NCI-H446 (cell line): ENCODE data around the gene CAV1.
"Not testable (repeated sequence)": the region's sequence is repeated elsewhere in the genome, so short reads cannot be mapped to it uniquely, and the experiment has no call there.

Source experiments
- DNase-seq, 2 experiments: peaks; one replicate each; lab custom pipeline; 2025; lab: John Stamatoyannopoulos, UW

The CAV1 gene

GRCh38 chr7:116582806-116583444 is 58.1 kb downstream of the CAV1 start:
- no peak for DNase-seq

DNA sequence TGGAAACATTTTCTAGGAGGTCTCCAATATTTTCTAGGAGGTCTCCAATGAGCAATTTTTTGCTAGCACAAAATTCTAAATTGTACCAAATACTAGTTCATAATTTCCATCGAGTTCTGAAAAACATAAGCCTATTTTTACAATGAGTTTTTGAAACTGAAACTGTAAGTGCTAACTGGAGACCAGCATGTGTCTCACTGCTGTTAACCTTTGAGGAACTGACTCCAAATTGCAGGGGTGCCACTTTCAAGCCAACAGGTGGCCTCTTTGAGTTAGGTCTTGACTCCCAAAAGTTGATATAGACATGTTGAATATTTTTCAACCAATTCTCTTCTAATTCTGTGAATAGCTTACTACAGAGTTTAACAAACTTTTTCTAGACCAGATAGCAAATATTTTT is 58.8 kb downstream of the CAV1 start:
- DNase-seq = no peak

GRCh38 chr7:116584721-116585120 is 59.9 kb downstream of the CAV1 start:
- DNase-seq = no peak

DNA sequence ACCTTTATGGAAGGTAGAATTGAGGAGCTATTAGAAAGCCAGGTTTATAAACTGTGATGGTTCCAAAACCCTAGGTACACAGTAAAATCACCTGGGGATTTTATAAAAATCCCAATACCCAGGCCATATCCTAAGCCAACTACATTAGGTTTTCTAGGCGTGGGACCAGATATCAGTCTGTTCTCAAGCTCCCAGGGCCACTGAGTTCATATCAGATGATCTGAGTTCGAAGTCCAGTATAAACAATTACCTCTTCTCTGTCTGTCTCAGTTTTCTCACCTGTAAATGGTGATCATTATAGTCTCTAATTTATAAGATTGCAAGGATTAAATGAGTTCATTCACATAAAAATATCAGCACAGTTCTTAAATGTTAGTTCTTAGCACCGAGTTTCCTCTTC is 60.6 kb downstream of the CAV1 start:
- no peak for DNase-seq

- DNase-seq = no peak
These were observed 61.1 kb downstream of the CAV1 start for GRCh38 chr7:116585967-116586366.

DNA sequence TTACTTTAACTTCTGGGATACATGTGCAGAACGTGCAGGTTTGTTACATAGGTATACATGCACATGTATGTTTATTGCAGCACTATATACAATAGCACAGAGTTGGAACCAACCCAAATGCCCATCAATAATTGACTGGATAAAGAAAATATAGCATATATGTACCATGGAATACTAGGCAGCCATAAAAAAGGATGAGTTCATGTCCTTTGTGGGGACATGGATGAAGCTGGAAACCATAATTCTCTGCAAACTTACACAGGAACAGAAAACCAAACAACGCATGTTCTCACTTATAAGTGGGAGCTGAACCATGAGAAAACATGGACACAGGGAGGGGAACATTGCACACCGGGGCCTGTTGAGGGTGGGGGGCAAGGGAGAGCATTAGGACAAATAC is 62.4 kb downstream of the CAV1 start:
- DNase-seq = not testable (repeated sequence)

DNA sequence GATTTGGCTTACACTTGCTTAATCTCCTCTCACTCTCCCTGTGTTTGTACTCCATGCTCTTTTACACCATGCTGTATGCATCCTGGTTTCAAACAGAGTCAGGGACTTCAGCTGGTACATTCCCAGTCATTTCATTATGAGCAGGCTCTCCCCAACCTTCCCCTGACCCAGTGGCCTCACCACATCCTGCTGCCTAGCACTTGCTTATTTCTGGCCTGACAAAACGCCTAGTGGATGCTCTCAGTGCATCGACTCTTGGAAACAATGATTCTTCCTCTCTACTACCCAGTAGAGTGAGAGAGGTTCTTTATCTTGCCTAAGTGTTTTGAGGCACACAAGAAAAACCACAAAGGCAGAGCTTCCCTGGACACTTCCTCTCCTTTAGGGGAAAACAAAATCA is 63.4 kb downstream of the CAV1 start:
- no peak for DNase-seq

GRCh38 chr7:116588641-116589594 is 64.1 kb downstream of the CAV1 start:
- DNase-seq = peak; percentile 34 to 68

- peak in 1 of 2 experiments; percentile 13 for DNase-seq
These were observed 66.6 kb downstream of the CAV1 start for GRCh38 chr7:116591202-116592040.

GRCh38 chr7:116592041-116592355 is 67.2 kb downstream of the CAV1 start:
- no peak for DNase-seq

DNA sequence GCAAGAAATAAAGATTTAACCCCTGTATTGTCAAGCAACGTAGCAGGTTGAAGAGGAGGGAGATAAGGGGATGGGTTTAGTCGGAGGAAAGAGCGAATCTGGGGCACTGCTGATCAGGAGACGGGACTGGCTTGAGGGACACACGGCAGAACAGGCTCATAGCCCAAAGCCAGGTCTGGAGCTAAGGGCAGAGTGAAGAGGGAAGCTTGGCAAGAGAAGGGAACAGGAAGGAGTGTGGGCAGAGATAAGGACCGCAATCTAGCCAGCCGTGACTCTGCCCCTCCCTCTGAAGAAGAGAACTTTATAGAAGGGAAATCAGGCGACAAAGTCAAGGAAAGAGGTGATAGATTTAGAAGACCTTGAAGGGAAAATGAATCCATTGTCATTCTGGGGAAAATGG is 67.6 kb downstream of the CAV1 start:
- DNase-seq = no peak

- no peak for DNase-seq
These were observed 68.7 kb downstream of the CAV1 start for GRCh38 chr7:116593359-116594075.

DNA sequence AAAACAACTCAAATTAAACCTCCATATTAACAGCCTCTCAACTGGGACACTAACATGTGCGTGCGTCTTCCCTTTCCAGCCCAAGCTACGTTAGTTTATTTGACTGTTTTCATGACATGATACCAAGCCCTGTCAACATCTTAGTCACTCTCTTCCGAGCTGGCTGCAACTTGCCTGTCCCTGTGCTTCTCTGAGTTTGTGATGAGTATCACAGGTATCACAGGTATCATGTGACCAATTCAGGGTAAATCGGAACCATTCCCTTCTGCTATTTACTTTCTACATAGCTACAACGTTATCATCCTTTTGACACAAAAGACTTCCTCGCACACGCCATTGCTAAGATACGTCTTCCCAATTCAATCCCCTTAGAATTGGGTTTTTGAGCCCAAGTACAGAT is 70.2 kb downstream of the CAV1 start:
- no peak for DNase-seq

GRCh38 chr7:116597384-116597783 is 72.5 kb downstream of the CAV1 start:
- no peak for DNase-seq

GRCh38 chr7:116598278-116598677 is 73.4 kb downstream of the CAV1 start:
- peak in 1 of 2 experiments; percentile 10 for DNase-seq

GRCh38 chr7:116598861-116599260 is 74.0 kb downstream of the CAV1 start:
- no peak for DNase-seq

DNA sequence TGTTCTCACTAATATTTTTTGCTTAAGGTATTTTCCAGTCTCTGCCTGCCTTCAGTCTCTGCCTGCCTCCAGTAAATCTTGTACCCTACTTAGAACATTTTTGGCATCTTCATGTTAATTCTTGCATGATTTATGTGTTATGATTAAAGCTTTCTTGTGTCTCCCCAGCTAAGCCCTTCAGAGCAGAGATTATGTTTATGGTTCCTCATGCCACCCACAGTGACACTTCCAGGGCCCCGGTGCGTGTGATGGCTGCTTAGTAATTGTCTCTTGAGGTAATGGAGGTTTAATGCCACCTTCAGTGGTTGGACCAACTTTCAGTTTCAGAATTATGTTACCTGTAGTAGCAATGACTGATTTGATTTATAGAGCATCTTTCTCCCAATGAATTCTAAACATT is 76.6 kb downstream of the CAV1 start:
- DNase-seq = no peak

GRCh38 chr7:116607299-116607698 is 82.5 kb downstream of the CAV1 start:
- no peak for DNase-seq

GRCh38 chr7:116610210-116610609 is 85.4 kb downstream of the CAV1 start:
- no peak for DNase-seq

DNA sequence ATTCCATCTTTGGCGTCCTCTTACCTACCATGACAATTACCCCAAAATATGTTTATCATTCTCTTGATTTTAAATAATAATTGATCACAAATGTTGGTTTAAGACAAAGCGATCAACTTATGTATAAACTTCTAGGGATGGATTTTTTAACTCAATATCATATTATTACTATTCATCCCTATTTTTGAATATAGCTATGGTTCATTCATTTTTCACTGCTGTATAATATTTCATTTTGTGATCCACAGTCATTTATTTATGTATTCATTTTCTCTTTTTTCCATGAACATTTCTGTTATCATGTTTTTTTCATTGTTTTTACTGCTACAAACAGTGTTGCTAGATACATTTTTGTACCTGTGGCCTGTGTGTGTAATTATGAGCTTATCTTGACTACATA is 85.9 kb downstream of the CAV1 start:
- DNase-seq = no peak
